Smooth muscle cell of the coronary artery (primary cell): ENCODE data around the gene CFAP57. TPM values are rescaled to one million over a fixed set of nuclear protein-coding genes. Genes with fewer than 3 reads are reported as not detected.

Source experiments
- total RNA-seq: library from RNA; depleted of rRNA; stranded (reverse); fragments of >200 nt; gene quantifications from 2 replicates; pipeline ENCODE4 v1.2.3, GENCODE V29; 2014; ENCODE audit warnings: low replicate concordance

Gene CFAP57
- total RNA-seq: 0.12 and 0.15 TPM in 2 replicates

DNA sequence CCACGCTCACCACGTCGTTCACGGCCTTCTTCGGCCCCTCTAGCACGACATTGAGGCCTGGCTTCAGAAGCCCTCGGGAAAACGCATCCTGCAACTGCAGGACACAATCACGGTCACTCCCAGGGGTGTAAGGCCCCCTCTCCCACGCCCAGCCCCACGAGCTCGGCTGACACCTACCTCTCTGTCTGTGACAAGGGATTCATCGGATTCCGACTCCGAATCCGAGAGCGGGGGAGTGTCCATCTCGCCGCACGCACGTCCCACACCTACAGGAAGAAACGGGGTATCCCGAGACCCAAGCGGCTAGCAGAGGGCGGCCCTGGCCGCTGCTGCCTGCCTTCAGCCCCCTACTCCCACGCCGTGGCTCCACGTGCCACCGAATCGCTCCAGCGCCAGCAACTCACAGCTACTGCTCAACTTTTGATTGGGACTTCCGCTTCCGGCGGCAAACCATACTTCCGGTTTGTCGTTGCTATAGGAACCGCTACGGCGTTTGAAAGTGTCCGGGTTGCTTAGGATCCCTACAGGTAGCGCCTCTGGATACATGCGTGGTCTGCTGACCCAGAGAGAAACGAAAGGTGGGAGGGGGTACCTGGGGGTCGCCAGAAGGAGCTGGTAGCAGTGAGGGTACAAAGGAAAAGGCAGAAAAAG, at the start of gene CFAP57, which contains the start of gene EBNA1BP2:
Gene CFAP57, plus strand, starts transcription at position 455 of the 651 bp plus-strand sequence. CDS start 424 bp downstream, outside the sequence.
Gene EBNA1BP2, minus strand, starts transcription at position 415 of the 651 bp plus-strand sequence. Its CDS starts 172 bp downstream, at position 243.

DNA sequence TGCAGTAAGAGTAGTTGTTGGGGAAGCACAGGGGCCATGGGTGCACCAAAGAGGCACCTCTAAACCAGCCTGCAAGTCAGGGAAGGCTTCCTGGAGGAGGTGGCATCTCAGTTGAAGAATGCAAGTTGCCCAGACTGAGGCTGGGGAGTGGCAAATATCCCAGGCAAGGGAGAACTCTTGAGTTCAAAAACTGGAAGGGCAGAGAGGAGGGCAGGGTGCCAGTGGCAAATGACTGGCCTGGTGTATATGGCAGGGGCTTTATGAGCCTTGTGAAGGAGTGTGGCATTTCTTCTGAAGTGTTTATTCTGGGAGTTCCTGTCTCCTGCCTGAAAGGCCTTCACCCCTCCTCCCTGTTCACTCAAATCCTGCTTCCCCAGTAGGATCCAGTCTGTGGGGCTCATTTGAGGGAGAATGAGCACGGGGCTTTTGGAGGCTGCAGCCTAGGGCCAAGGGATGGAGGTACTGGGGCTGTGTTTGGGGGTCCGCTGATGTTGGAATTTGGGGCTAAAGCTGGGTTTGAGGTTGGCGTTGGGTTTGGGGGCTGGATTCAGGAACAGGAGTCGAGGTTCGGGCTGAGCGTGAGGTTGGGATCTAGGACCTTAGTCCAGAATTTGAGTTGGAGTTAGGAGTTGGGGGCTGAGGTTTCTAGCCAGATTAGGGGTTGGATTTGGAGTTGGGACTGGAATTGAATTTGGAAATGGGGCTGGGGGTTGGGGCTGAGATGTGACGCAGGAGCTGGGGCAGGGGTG, 97.7 kb downstream of the CFAP57 start, which contains the start of gene TMEM125:
Gene TMEM125, plus strand, starts transcription at position 357 of the 749 bp plus-strand sequence. CDS start 2,740 bp downstream, outside the sequence.

DNA sequence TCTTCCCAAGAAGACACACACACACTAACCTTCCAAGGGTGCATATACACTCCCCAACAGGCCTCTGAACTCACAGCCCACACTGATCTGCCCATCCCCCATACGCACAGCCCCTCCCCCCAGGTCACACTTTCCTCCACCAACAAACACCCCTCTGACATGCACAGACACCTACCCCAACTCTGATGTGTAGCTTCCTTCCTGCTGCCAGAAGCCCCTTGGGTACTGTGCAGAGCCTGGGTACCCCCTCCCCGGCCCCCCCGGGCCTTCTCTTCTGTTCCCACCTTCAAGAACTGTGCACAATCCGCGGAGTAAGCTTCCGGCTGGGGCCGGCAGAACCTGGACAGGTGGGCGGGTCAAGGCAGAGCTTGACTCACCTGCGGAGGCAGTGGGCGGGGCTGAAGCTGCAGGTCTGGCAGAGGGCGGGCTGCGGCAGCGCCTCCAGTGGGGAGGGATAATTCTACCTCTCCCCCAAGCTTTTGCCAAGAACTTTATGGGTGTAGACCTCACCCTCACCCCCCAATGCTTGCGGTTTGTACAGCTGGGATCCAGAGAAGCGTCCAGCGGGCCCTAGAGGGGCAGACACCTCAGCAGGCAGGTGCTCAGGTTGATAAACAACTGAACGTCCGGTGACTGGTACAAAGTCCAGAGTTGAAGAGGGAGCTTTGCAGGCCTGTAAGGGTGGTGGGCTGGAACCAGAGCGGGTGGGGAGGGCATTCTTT, 113.3 kb downstream of the CFAP57 start, which contains the start of gene C1orf210:
Gene C1orf210, minus strand, starts transcription at position 313 of the 722 bp plus-strand sequence. CDS start 2,311 bp downstream, outside the sequence.

DNA sequence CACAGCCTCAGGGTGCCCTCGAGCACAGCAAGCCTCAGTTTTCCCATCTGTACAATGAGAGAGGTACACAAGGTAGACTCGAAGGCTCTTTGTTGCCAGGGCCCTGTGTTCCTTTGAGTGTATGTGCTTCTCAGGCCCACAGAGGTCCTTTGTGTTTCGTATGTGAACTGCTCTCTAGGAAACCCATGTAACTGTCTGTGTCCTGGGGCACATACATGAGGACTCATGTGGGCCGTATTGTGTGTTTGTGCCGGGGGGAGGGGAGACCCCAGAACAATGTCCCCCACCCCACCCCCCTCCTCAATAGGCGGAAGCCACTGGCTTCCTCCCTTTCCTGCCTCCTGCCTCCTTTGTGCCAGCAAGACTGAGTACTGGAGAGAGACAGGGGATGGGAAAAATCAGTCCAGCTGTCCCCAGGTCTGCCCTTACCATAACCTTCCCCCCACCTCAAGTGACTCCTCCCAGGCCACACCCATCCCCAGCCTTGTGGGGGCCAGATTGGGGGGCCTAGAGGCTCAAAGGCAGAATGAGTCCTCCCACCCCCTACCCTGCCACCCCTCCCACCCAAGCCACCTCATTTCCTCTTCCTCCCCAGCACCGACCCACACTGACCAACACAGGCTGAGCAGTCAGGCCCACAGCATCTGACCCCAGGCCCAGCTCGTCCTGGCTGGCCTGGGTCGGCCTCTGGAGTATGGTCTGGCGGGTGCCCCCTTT, 128.4 kb downstream of the CFAP57 start, which contains the start of gene TIE1:
Gene TIE1, plus strand, starts transcription at position 605 of the 717 bp plus-strand sequence. Its CDS starts 90 bp downstream, at position 695.

Other genes starting within 250 kb of the CFAP57 start
- gene SLC2A1, start 213.5 kb upstream of the CFAP57 start, total RNA-seq: 43.1 and 92.6 TPM in 2 replicates
- 29.8 and 97.4 TPM in 2 replicates for gene EBNA1BP2, start within 50 bp of the CFAP57 start, total RNA-seq
- 0.15 TPM in 1 of 2 replicates, not detected in the other for gene TMEM125, start 97.7 kb downstream of the CFAP57 start, total RNA-seq
- 0.35 TPM in 1 of 2 replicates, not detected in the other for gene C1orf210, start 113.3 kb downstream of the CFAP57 start, total RNA-seq
- gene TIE1, start 128.7 kb downstream of the CFAP57 start, total RNA-seq: 3.5 and 6.2 TPM in 2 replicates
- not detected in 2 replicates for gene MPL, start 165.5 kb downstream of the CFAP57 start, total RNA-seq
- gene CDC20, start 186.7 kb downstream of the CFAP57 start, total RNA-seq: 1.1 and 18.9 TPM in 2 replicates
- 38.0 and 56.0 TPM in 2 replicates for gene ELOVL1, start 195.7 kb downstream of the CFAP57 start, total RNA-seq
- gene MED8, start 217.5 kb downstream of the CFAP57 start, total RNA-seq: 44.8 and 69.4 TPM in 2 replicates
- 18.0 and 34.6 TPM in 2 replicates for gene SZT2, start 217.6 kb downstream of the CFAP57 start, total RNA-seq